ENCODE data around the gene PWP1. TPM values are rescaled to one million over a fixed set of nuclear protein-coding genes. Genes with fewer than 3 reads are reported as not detected.

PWP1 gene
- total RNA-seq, 1 donor from 2014 or later: 57.3 TPM

DNA sequence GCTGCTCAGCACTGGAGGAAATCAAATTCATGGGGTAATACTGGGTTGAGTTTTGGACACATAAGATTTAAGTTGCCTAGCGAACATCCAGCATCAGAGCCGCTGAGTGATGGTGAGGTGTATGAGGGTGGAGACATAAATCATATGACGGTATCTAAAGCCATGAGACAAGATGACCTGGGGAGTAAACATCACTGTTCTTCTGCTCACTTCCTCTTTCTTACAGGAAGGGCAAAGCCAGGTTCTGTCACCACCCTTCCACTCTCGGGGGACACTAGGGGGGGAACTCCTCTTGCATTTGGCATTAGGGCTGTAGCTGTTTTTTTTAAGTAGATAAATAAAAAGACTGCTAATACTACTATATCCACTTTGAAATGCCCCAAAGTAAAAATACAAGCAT, 51.3 kb downstream of the PWP1 start:
- no peak overlapping the region for H3K27ac ChIP-seq
- intact Hi-C loops (cut with DNase I): no loop called here
- peaks cover 73 to 90% of the 10 kb centered on the region in 2 donors for H3K36me3 ChIP-seq
- TF ChIP-seq, protein P1, sequence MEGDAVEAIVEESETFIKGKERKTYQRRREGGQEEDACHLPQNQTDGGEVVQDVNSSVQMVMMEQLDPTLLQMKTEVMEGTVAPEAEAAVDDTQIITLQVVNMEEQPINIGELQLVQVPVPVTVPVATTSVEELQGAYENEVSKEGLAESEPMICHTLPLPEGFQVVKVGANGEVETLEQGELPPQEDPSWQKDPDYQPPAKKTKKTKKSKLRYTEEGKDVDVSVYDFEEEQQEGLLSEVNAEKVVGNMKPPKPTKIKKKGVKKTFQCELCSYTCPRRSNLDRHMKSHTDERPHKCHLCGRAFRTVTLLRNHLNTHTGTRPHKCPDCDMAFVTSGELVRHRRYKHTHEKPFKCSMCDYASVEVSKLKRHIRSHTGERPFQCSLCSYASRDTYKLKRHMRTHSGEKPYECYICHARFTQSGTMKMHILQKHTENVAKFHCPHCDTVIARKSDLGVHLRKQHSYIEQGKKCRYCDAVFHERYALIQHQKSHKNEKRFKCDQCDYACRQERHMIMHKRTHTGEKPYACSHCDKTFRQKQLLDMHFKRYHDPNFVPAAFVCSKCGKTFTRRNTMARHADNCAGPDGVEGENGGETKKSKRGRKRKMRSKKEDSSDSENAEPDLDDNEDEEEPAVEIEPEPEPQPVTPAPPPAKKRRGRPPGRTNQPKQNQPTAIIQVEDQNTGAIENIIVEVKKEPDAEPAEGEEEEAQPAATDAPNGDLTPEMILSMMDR (IDR thresholded peaks at IDR 0.05): no peak
- H3K9me3 ChIP-seq: no peaks in the 10 kb centered on the region
- H3K27me3 ChIP-seq: no peaks in the 10 kb centered on the region
- no peaks in the 10 kb centered on the region for H3K4me1 ChIP-seq
- DNase-seq (ENCODE audit: low spot score in 2 of 2): no peak
- H3K4me3 ChIP-seq: no peak overlapping the region

DNA sequence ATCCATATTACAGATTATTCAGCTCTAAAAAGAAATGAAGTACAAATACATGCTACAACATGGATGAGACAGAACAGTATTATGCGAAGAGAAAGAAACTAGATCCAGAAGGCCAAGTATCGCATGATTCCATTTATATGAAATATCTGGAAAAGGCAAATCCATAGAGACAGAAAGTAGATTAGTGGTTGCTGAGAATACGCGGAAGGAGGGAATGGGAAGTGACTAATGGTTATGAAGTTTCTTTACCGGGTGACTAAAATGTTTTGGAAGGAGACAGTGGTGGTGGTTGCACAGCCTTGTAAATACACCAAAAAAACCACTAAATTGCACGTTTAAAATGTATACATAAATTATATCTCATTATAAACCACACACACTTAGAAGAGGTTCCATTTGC, 62.9 kb downstream of the PWP1 start:
- Histone ChIP-seq H3K27me3 (no peaks in the 10 kb centered on the region), H3K27ac (peak overlapping the region; percentile 4 to 21), H3K36me3 (peaks cover 48 to 79% of the 10 kb centered on the region in 2 donors), H3K9me3 (no peaks in the 10 kb centered on the region), H3K4me3 (no peak overlapping the region), H3K4me1 (peaks cover 0 to 2% of the 10 kb centered on the region in 2 donors)
- intact Hi-C loops (cut with DNase I): no loop called here
- DNase-seq (ENCODE audit: low spot score in 2 of 2): no peak
- TF ChIP-seq, protein P1 (IDR thresholded peaks at IDR 0.05): no peak

DNA sequence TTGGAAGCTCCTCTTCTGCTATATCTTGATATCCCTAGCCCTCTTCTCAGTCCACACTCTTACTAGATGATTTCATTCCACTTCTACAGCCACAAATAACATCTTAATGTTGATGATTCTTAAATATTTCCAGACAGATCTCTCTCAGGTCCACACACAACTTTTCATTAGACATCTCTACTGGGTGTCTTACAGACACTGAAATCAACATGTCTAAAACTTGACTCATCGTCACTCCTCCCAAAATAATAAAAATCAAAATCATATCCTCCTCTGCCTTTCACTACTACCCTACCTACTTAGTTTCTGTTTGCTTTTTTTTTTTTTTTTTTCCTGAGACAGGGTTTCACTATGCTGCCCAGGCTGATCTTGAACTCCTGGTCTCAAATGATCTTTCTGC, 63.5 kb downstream of the PWP1 start:
- no peak overlapping the region for H3K4me3 ChIP-seq
- H3K9me3 ChIP-seq: no peaks in the 10 kb centered on the region
- peak overlapping the region in 1 of 2 donors; percentile 12 for H3K27ac ChIP-seq
- DNase-seq (ENCODE audit: low spot score in 2 of 2): no peak
- H3K36me3 ChIP-seq: peaks cover 46 to 78% of the 10 kb centered on the region in 2 donors
- intact Hi-C loops (cut with DNase I): no loop called here
- H3K4me1 ChIP-seq: peaks cover 0 to 2% of the 10 kb centered on the region in 2 donors
- TF ChIP-seq, protein P1 (IDR thresholded peaks at IDR 0.05): no peak
- H3K27me3 ChIP-seq: no peaks in the 10 kb centered on the region

DNA sequence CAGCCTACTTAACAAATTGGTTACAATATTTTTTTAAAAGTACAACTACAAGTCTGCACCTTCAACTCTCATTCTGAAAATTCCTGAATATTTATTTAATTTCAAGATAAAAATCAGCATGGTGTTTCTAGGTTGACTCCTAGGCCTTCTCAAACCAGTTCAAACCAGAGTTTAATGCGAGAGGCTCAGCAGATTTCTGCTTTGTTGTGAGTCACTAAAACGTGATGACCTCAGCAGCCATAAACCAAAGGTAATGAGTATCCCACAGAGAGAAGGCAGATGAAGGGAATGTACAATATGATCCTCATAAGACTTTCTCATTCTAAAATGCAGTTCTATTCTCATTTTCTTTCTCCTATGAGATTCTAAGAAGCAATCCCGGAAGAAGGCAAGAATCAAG, 73.8 kb downstream of the PWP1 start:
- intact Hi-C loops (cut with DNase I): no loop called here

DNA sequence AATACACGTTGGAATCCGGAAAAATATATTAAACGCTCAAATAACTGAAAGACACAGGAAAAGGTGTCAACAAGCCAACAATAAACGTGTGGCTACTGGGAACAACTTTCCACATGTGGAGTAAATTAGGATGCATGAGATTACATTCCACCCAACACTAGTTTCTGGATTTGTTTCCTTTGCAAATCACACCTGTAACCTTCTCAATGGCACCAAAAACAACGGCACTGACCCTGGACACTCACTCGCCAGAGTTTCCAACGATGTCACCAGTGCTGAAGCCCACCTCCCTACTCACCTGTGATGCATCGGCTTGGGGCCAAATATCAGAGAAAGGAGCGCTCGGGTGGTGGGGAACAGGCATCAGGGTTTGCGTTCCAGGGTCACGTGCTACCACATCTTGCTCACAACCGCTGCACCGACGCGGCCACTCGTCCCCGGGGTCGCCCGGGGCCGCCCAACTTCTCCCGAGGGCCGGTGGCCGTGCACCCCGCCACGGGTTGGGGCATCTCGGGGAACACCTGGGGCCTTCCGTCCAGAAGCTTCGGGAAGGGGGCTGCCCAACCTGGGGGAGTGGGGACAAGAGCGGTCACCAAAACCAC, 74.7 kb downstream of the PWP1 start:
- intact Hi-C loops (cut with DNase I): loop anchor here (2.0 to 5.0 kb wide), 3 partner anchors 668 to 802 kb away; partner anchors contain the start of genes CRY1, FICD, ISCU and SART3
- Histone ChIP-seq H3K9me3 (no peaks in the 10 kb centered on the region), H3K36me3 (peaks cover 14 to 17% of the 10 kb centered on the region in 2 donors), H3K4me3 (peak overlapping the region; percentile 71 to 92), H3K27me3 (no peaks in the 10 kb centered on the region), H3K4me1 (peaks cover 0 to 22% of the 10 kb centered on the region in 2 donors), H3K27ac (peak overlapping the region; percentile 56 to 65)
- TF ChIP-seq, protein P1 (IDR thresholded peaks at IDR 0.05): no peak
- DNase-seq (ENCODE audit: low spot score in 2 of 2): peak in 1 of 2 donors; percentile 66

More for the DNA sequence above, 73.8 kb downstream of the PWP1 start:
- no peaks in the 10 kb centered on the region for H3K27me3 ChIP-seq
- no peak for DNase-seq (ENCODE audit: low spot score in 2 of 2)
- TF ChIP-seq, protein P1 (IDR thresholded peaks at IDR 0.05): no peak
- H3K4me3 ChIP-seq: peak overlapping the region; percentile 71 to 92
- no peaks in the 10 kb centered on the region for H3K9me3 ChIP-seq
- peaks cover 0 to 22% of the 10 kb centered on the region in 2 donors for H3K4me1 ChIP-seq
- H3K27ac ChIP-seq: no peak overlapping the region
- peaks cover 23 to 26% of the 10 kb centered on the region in 2 donors for H3K36me3 ChIP-seq
